ENCODE results near the gene HLA-G. TPM values are rescaled to one million over a fixed set of nuclear protein-coding genes. Genes with fewer than 3 reads are reported as not detected.

The HLA-G gene
- total RNA-seq, 1 donor from 2014 or later, result 8.5 TPM

DNA sequence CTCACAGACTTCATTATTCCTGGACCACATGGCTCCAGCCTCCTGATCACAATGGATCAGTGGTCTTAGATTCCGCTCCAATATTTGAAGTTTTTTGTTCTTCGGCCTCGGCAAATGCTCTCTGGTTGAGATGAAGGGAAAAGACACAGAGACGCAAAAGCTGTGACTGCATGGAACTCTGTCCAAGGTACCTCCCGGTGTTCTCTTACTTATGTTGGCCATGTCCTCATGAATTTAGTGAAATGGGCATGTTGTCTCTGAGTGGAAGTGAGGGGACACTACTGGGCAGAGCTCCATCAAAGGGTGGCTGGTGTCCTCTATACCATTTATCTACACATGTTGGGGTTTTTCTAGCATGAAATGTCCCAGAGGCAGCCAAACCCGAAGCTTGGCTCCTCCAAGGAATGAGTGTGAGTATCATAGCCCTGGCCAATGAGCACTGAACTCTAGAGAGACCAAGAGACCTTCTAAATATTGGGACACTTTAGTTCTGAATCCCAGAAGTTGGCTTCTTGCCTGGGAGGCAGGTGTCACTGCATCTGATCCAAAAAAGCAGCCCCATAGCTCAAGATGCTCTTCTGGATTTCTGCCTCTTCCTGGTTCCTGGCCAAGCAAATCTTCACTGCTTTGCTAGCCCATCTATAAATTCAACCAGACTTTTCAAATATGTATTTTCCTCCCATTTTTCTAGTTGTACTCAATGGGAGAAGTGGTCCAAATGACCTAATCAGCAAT lies 34.1 kb downstream of the HLA-G start:
- peaks cover 34% of the 10 kb centered on the region for H3K27me3 Mint-ChIP-seq
- POLR2A ChIA-PET, result interaction anchor here (0.6 kb wide), 1 partner anchor 104 kb away, joined by 3 read pairs; no protein-coding TSS in a partner anchor

DNA sequence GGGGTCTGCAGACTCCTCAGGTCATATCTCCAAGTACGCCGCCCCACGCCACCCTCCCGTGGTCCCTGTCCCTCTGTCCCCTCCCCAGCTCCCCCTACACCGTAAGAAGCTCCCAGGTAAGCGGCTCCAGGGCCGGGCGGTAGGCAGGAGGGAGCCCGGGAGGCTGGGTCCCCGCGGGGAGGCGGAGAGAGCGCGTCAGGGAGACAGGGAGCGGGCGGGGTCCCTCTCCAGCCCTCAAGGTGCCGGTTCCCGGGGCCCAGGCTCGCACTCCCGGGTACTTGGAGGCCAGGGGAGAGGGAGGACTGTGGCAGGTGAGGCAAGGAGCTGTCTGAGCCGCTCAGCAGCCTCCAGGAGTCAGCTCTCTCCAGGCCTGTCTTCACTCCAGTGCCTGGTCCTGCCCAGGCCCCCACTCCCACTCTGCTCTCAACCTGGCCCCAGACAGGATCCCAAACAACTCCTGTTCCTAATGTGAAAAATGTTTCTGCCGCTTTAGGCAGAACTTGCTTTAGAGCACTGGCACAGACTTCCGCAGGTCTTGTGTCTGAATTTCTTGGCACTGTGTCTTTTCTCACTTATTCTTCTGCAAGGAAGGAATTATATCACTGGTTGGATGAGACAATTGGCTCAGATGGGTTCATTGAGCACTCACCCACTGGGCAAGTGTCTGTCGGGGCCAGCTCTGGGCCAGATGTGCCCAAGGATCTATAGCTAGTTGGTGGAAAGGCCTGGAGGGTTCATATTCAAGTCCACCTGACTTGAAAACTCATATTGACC lies 36.6 kb downstream of the HLA-G start:
- no peak overlapping the region for H3K4me3 Mint-ChIP-seq
- intact Hi-C loops (cut with micrococcal nuclease), result loop anchor here (2.0 kb wide), 1 partner anchor 45 kb away; no protein-coding TSS in a partner anchor
- no peaks in the 10 kb centered on the region for H3K36me3 Mint-ChIP-seq (ENCODE audit: low read depth)
- DNase-seq (no peak), ATAC-seq (ENCODE audit: low read depth) (no peak)
- TF ChIP-seq, protein P1, sequence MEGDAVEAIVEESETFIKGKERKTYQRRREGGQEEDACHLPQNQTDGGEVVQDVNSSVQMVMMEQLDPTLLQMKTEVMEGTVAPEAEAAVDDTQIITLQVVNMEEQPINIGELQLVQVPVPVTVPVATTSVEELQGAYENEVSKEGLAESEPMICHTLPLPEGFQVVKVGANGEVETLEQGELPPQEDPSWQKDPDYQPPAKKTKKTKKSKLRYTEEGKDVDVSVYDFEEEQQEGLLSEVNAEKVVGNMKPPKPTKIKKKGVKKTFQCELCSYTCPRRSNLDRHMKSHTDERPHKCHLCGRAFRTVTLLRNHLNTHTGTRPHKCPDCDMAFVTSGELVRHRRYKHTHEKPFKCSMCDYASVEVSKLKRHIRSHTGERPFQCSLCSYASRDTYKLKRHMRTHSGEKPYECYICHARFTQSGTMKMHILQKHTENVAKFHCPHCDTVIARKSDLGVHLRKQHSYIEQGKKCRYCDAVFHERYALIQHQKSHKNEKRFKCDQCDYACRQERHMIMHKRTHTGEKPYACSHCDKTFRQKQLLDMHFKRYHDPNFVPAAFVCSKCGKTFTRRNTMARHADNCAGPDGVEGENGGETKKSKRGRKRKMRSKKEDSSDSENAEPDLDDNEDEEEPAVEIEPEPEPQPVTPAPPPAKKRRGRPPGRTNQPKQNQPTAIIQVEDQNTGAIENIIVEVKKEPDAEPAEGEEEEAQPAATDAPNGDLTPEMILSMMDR (IDR thresholded peaks at IDR 0.05), result no peak
- no peak overlapping the region for H3K27ac Mint-ChIP-seq
- ChIA-PET POLR2A (no interaction called here), CTCF (no interaction called here)
- no peaks in the 10 kb centered on the region for H3K9me3 Mint-ChIP-seq
- H3K4me1 Mint-ChIP-seq, result no peaks in the 10 kb centered on the region
- peaks cover 48% of the 10 kb centered on the region for H3K27me3 Mint-ChIP-seq

More for the DNA sequence above, 34.1 kb downstream of the HLA-G start:
- CTCF ChIA-PET, result no interaction called here
- Mint-ChIP-seq H3K4me1 (no peaks in the 10 kb centered on the region), H3K27ac (no peak overlapping the region), H3K4me3 (no peak overlapping the region), H3K36me3 (ENCODE audit: low read depth) (no peaks in the 10 kb centered on the region), H3K9me3 (no peaks in the 10 kb centered on the region)
- ATAC-seq (ENCODE audit: low read depth), result no peak
- TF ChIP-seq, protein P1 (IDR thresholded peaks at IDR 0.05), result no peak
- DNase-seq, result no peak
- intact Hi-C loops (cut with micrococcal nuclease), result no loop called here

DNA sequence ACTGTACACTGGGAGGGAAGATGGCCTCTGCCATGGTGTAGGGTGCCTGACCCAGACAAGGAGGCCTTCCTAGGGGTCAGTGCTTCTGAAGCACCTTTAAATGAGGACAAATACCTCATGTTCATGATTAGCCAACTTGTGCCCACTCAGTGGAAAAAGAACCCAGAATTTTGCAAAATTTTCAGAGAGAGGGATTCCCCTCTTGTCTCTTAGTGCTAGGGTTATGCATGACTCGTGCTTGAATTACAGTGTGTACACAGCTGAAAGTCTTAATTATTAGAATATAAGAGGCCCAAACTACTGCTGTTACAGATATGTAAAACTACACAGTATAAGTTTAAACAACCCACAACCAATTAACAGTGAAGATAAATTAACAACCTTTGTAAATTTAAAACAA lies 38.0 kb downstream of the HLA-G start:
- ChIA-PET POLR2A (no interaction called here), CTCF (interaction anchor here (1.1 kb wide), 1 partner anchor 13 kb away, joined by 3 read pairs; no protein-coding TSS in a partner anchor)
- Mint-ChIP-seq H3K36me3 (ENCODE audit: low read depth) (no peaks in the 10 kb centered on the region), H3K27ac (no peak overlapping the region), H3K4me3 (no peak overlapping the region), H3K9me3 (no peaks in the 10 kb centered on the region), H3K4me1 (no peaks in the 10 kb centered on the region), H3K27me3 (peaks cover 43% of the 10 kb centered on the region)
- no peak for ATAC-seq (ENCODE audit: low read depth)
- DNase-seq, result no peak
- intact Hi-C loops (cut with micrococcal nuclease), result loop anchor here (2.0 kb wide), 1 partner anchor 43 kb away; no protein-coding TSS in a partner anchor
- TF ChIP-seq, protein P1 (IDR thresholded peaks at IDR 0.05), result no peak

DNA sequence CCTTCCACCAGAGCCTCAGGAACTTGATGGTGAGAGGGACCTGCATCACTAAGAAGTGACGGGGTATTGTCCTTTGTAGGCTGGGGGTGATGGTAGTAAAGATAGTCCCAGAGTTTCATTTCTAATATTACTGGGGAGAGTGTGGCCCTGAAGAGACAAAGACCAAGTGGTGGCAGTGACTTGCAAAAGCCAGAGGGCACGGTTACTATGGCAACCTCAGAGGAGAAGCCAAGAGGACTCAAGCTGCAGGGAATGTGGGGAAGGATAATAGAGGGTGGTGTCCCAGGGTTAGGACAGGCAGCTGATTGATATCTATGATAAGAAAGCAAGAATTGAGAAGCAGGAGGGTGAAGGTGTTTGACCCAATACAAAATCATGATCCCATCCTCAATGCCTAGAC lies 42.5 kb downstream of the HLA-G start:
- Mint-ChIP-seq H3K36me3 (ENCODE audit: low read depth) (no peaks in the 10 kb centered on the region), H3K4me1 (no peaks in the 10 kb centered on the region), H3K4me3 (no peak overlapping the region), H3K27me3 (peaks cover 24% of the 10 kb centered on the region), H3K9me3 (no peaks in the 10 kb centered on the region), H3K27ac (no peak overlapping the region)
- intact Hi-C loops (cut with micrococcal nuclease), result no loop called here
- POLR2A ChIA-PET, result interaction anchor here (0.6 kb wide), 1 partner anchor 181 kb away, joined by 3 read pairs; no protein-coding TSS in a partner anchor
- TF ChIP-seq, protein P1 (IDR thresholded peaks at IDR 0.05), result no peak
- DNase-seq (no peak), ATAC-seq (ENCODE audit: low read depth) (no peak)
- CTCF ChIA-PET, result no interaction called here

DNA sequence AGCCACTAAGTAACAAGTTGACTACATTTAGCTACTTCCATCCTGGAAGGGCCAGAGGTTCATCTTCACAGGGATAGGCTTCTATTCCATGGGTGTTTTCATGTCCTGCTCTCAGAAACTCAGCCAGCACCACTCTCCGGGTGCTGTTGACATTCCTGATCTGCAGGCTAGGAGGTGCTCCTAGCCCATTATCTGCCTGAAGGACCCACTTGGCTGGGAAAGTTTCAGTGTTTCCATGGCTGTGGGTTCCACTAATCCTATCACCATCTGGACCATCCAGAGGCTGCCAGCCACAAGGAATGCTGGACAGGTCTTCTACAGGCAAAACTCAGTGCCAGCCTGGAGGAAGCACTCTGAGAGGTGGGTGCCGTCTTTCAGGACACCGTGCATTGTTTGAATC lies 45.2 kb downstream of the HLA-G start:
- H3K27ac Mint-ChIP-seq, result no peak overlapping the region
- DNase-seq (no peak), ATAC-seq (ENCODE audit: low read depth) (no peak)
- no peaks in the 10 kb centered on the region for H3K36me3 Mint-ChIP-seq (ENCODE audit: low read depth)
- POLR2A ChIA-PET, result no interaction called here
- H3K4me3 Mint-ChIP-seq, result no peak overlapping the region
- no peaks in the 10 kb centered on the region for H3K4me1 Mint-ChIP-seq
- intact Hi-C loops (cut with micrococcal nuclease), result no loop called here
- CTCF ChIA-PET, result no interaction called here
- H3K27me3 Mint-ChIP-seq, result peaks cover 9% of the 10 kb centered on the region
- H3K9me3 Mint-ChIP-seq, result no peaks in the 10 kb centered on the region
- TF ChIP-seq, protein P1 (IDR thresholded peaks at IDR 0.05), result no peak

Measured in activated B cell treated with CpG ODN at 0.5 μM for 24 hours (primary cell).